ENCODE data around the gene VASP. TPM values are rescaled to one million over a fixed set of nuclear protein-coding genes. Genes with fewer than 3 reads are reported as not detected.

Gene VASP
- total RNA-seq, 1 donor from 2014 or later = 59.0 TPM

GRCh38 chr19:45497791-45498190, 9.5 kb upstream of the VASP start:
- DNase-seq (ENCODE audit: low read depth) (no peak), FAIRE-seq (no peak)
- no peaks in the 10 kb centered on the region for H3K36me3 ChIP-seq (ENCODE audit: control insufficient read depth, insufficient read depth, low read length)
- H3K27me3 ChIP-seq (ENCODE audit: control insufficient read depth, insufficient read depth, low read length) = no peaks in the 10 kb centered on the region
- no peak for TF ChIP-seq CTCF (IDR thresholded peaks at IDR 0.05; ENCODE audit: insufficient read depth, low read length, severe bottlenecking)
- no peak overlapping the region for H3K4me3 ChIP-seq (ENCODE audit: low read depth, low read length)

GRCh38 chr19:45498411-45499195, 8.7 kb upstream of the VASP start, which contains the start of gene PPM1N:
PPM1N (plus strand) TSS chr19:45498443; CDS start chr19:45498473, 30 bp downstream.
- FAIRE-seq = no peak
- peak within 1 kb of the TSS; percentile 17 for H3K4me3 ChIP-seq (ENCODE audit: low read depth, low read length)

GRCh38 chr19:45499196-45500180, 7.8 kb upstream of the VASP start:
- no peak overlapping the region for H3K4me3 ChIP-seq (ENCODE audit: low read depth, low read length)
- no peak for TF ChIP-seq CTCF (IDR thresholded peaks at IDR 0.05; ENCODE audit: insufficient read depth, low read length, severe bottlenecking)
- no peaks in the 10 kb centered on the region for H3K36me3 ChIP-seq (ENCODE audit: control insufficient read depth, insufficient read depth, low read length)
- no peaks in the 10 kb centered on the region for H3K27me3 ChIP-seq (ENCODE audit: control insufficient read depth, insufficient read depth, low read length)
- peak; percentile 56 for DNase-seq (ENCODE audit: low read depth)
- FAIRE-seq = no peak

More at GRCh38 chr19:45498411-45499195, 8.7 kb upstream of the VASP start, which contains the start of gene PPM1N:
- H3K36me3 ChIP-seq (ENCODE audit: control insufficient read depth, insufficient read depth, low read length) = no peaks in the 10 kb centered on the region
- no peak for DNase-seq (ENCODE audit: low read depth)
- TF ChIP-seq CTCF (IDR thresholded peaks at IDR 0.05; ENCODE audit: insufficient read depth, low read length, severe bottlenecking) = peak; percentile 9
- no peaks in the 10 kb centered on the region for H3K27me3 ChIP-seq (ENCODE audit: control insufficient read depth, insufficient read depth, low read length)

GRCh38 chr19:45500918-45501729, 6.2 kb upstream of the VASP start:
- no peak for TF ChIP-seq CTCF (IDR thresholded peaks at IDR 0.05; ENCODE audit: insufficient read depth, low read length, severe bottlenecking)
- DNase-seq (ENCODE audit: low read depth) (no peak), FAIRE-seq (no peak)
- H3K27me3 ChIP-seq (ENCODE audit: control insufficient read depth, insufficient read depth, low read length) = no peaks in the 10 kb centered on the region
- H3K4me3 ChIP-seq (ENCODE audit: low read depth, low read length) = no peak overlapping the region
- H3K36me3 ChIP-seq (ENCODE audit: control insufficient read depth, insufficient read depth, low read length) = no peaks in the 10 kb centered on the region

- DNase-seq (ENCODE audit: low read depth) (no peak), FAIRE-seq (no peak)
- Histone ChIP-seq H3K27me3 (ENCODE audit: control insufficient read depth, insufficient read depth, low read length) (no peaks in the 10 kb centered on the region), H3K36me3 (ENCODE audit: control insufficient read depth, insufficient read depth, low read length) (no peaks in the 10 kb centered on the region), H3K4me3 (ENCODE audit: low read depth, low read length) (no peak overlapping the region)
- TF ChIP-seq CTCF (IDR thresholded peaks at IDR 0.05; ENCODE audit: insufficient read depth, low read length, severe bottlenecking) = no peak
These were observed 5.6 kb upstream of the VASP start for GRCh38 chr19:45501730-45502014.

Data from bronchial epithelial cell (primary cell).